SK-N-SH treated with all-trans-retinoic acid at 6 μM for 48 hours (cell line): ENCODE results near the gene ST8SIA2.

Source experiments
- ATAC-seq: fragments of 200-7000 bp; cut with Tn5 transposase; 3 replicates; pipeline ENCODE4 v1.9.1; 2020; ENCODE audit warnings: mild to moderate bottlenecking, moderate library complexity
- ARNTL ChIP-seq: fragments of 450-650 bp; formaldehyde crosslinking; IDR thresholded peaks from 2 replicates; pipeline ENCODE4 v1.5.0; 2020; ENCODE audit warnings: low read depth, mild to moderate bottlenecking, moderate library complexity, borderline replicate concordance
- BACH2 ChIP-seq: fragments of 250-450 bp; sonication (Bioruptor Pico); IDR thresholded peaks from 2 replicates; pipeline ENCODE4 v1.9.0; 2021; ENCODE audit warnings: mild to moderate bottlenecking, borderline replicate concordance
- CREB5 ChIP-seq: fragments of 250-450 bp; sonication (Bioruptor Pico); IDR thresholded peaks from 2 replicates; pipeline ENCODE4 v1.5.1; 2020; ENCODE audit warnings: low read depth, mild to moderate bottlenecking, moderate library complexity
- CSDC2 ChIP-seq: fragments of 250-450 bp; sonication (Bioruptor Pico); IDR thresholded peaks from 2 replicates; pipeline ENCODE4 v1.5.0; 2020; ENCODE audit warnings: mild to moderate bottlenecking, moderate library complexity
- CSRNP3 ChIP-seq: fragments of 250-450 bp; sonication (Bioruptor Pico); IDR thresholded peaks from 2 replicates; pipeline ENCODE4 v1.5.1; 2021; ENCODE audit warnings: mild to moderate bottlenecking, moderate library complexity
- ISL1 ChIP-seq: fragments of 250-450 bp; sonication (Bioruptor Pico); IDR thresholded peaks from 2 replicates; pipeline ENCODE4 v2.1.2; 2022; ENCODE audit warnings: mild to moderate bottlenecking, moderate library complexity
- PPARA ChIP-seq: fragments of 250-450 bp; sonication (Bioruptor Pico); IDR thresholded peaks from 2 replicates; pipeline ENCODE4 v1.5.0; 2020; ENCODE audit warnings: mild to moderate bottlenecking, borderline replicate concordance
- RARB ChIP-seq: fragments of 250-450 bp; sonication (Bioruptor Pico); IDR thresholded peaks from 2 replicates; pipeline ENCODE4 v1.8.0; 2021; ENCODE audit warnings: mild to moderate bottlenecking, moderate library complexity
- SNAI2 ChIP-seq: fragments of 250-450 bp; sonication (Bioruptor Pico); IDR thresholded peaks from 2 replicates; pipeline ENCODE4 v1.5.0; 2020; ENCODE audit warnings: mild to moderate bottlenecking, moderate library complexity
- TCF4 ChIP-seq: fragments of 250-450 bp; sonication (Bioruptor Pico); IDR thresholded peaks from 2 replicates; pipeline ENCODE4 v1.8.0; 2021; ENCODE audit warnings: mild to moderate bottlenecking, moderate library complexity, borderline replicate concordance
- TOX ChIP-seq: fragments of 250-450 bp; sonication (Bioruptor Pico); IDR thresholded peaks from 2 replicates; pipeline ENCODE4 v1.8.0; 2021; ENCODE audit warnings: mild to moderate bottlenecking, moderate library complexity, borderline replicate concordance
- TSHZ2 ChIP-seq: fragments of 250-450 bp; sonication (Bioruptor Pico); IDR thresholded peaks from 2 replicates; pipeline ENCODE4 v1.5.0; 2020; ENCODE audit warnings: mild to moderate bottlenecking, moderate library complexity
- ZC3H10 ChIP-seq: fragments of 250-450 bp; sonication (Bioruptor Pico); IDR thresholded peaks from 2 replicates; pipeline ENCODE4 v1.5.1; 2021; ENCODE audit warnings: mild to moderate bottlenecking, moderate library complexity
- ZFP3 ChIP-seq: fragments of 250-450 bp; sonication (Bioruptor Pico); IDR thresholded peaks from 2 replicates; pipeline ENCODE4 v1.5.0; 2020; ENCODE audit warnings: mild to moderate bottlenecking, moderate library complexity
- ZNF565 ChIP-seq: fragments of 450-650 bp; formaldehyde crosslinking; conservative IDR thresholded peaks from 2 replicates; pipeline ENCODE4 v1.5.0; 2020; ENCODE audit warnings: low read depth, mild to moderate bottlenecking, moderate library complexity
- ZNF70 ChIP-seq: fragments of 450-650 bp; formaldehyde crosslinking; IDR thresholded peaks from 2 replicates; pipeline ENCODE4 v1.5.0; 2020; ENCODE audit warnings: mild to moderate bottlenecking, moderate library complexity
- ZNF8 ChIP-seq: fragments of 450-650 bp; formaldehyde crosslinking; IDR thresholded peaks from 2 replicates; pipeline ENCODE4 v1.5.0; 2020; ENCODE audit warnings: mild to moderate bottlenecking, moderate library complexity
- TF ChIP-seq, protein P1 (sequence below): fragments of 250-450 bp; sonication (Bioruptor Pico); IDR thresholded peaks from 2 replicates; pipeline ENCODE4 v1.8.0; 2021; ENCODE audit warnings: low read depth, mild to moderate bottlenecking, moderate library complexity, borderline replicate concordance

ST8SIA2 gene

GRCh38 chr15:92454555-92455105, 60.9 kb downstream of the ST8SIA2 start:
- TF ChIP-seq ZNF565 (CRISPR knock-in tag) (no peak), ZNF8 (CRISPR knock-in tag) (no peak), ISL1 (CRISPR knock-in tag) (no peak)
- no peak for ATAC-seq

GRCh38 chr15:92455271-92455670, 61.6 kb downstream of the ST8SIA2 start:
- TF ChIP-seq TCF4 (no peak), RARB (CRISPR knock-in tag) (no peak), PPARA (CRISPR knock-in tag) (no peak), ZNF565 (CRISPR knock-in tag) (no peak), SNAI2 (CRISPR knock-in tag) (no peak), TSHZ2 (no peak)
- no peak for ATAC-seq

- ATAC-seq = no peak
- TF ChIP-seq ZC3H10 (CRISPR knock-in tag) (no peak), ISL1 (CRISPR knock-in tag) (no peak), ARNTL (CRISPR knock-in tag) (no peak), CSRNP3 (no peak), ZFP3 (CRISPR knock-in tag) (no peak), BACH2 (CRISPR knock-in tag) (no peak), TOX (CRISPR knock-in tag) (no peak), CSDC2 (CRISPR knock-in tag) (no peak), CREB5 (CRISPR knock-in tag) (no peak), TCF4 (no peak), ZNF70 (CRISPR knock-in tag) (no peak)
Measured at GRCh38 chr15:92457471-92458041, 63.9 kb downstream of the ST8SIA2 start.

DNA sequence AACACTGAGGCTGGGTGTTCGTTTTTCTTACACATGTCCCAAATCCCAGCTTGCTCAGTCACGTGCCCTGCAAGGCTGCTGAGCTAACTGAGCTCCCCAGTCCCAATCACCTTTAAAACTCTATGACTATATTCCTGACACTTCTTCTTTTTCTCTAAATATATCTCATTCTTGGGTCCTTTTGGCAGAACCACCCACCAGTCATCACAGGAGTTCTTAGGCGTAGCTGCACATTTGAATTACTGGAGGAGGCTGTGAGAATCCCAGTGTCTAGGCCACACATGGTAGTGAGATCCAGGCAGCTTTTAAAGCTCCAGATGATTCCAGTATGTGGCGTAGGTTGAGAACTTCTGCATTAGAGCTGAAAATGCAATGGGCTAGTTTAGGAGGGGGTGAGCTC, 66.3 kb downstream of the ST8SIA2 start:
- ATAC-seq = no peak
- TF ChIP-seq TCF4 (no peak), ISL1 (CRISPR knock-in tag) (no peak), SNAI2 (CRISPR knock-in tag) (no peak), ARNTL (CRISPR knock-in tag) (no peak), ZNF8 (CRISPR knock-in tag) (no peak), ZC3H10 (CRISPR knock-in tag) (no peak), CSRNP3 (no peak), CREB5 (CRISPR knock-in tag) (no peak), BACH2 (CRISPR knock-in tag) (no peak), TOX (CRISPR knock-in tag) (no peak)
- TF ChIP-seq, protein P1, sequence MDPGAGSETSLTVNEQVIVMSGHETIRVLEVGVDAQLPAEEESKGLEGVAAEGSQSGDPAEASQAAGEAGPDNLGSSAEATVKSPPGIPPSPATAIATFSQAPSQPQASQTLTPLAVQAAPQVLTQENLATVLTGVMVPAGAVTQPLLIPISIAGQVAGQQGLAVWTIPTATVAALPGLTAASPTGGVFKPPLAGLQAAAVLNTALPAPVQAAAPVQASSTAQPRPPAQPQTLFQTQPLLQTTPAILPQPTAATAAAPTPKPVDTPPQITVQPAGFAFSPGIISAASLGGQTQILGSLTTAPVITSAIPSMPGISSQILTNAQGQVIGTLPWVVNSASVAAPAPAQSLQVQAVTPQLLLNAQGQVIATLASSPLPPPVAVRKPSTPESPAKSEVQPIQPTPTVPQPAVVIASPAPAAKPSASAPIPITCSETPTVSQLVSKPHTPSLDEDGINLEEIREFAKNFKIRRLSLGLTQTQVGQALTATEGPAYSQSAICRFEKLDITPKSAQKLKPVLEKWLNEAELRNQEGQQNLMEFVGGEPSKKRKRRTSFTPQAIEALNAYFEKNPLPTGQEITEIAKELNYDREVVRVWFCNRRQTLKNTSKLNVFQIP (CRISPR knock-in tag) = no peak
